ENCODE measurements around the gene ACADM.
A peak's percentile ranks its signal among the peaks of the same experiment; 100 is the strongest.
"Not testable (repeated sequence)": the region's sequence is repeated elsewhere in the genome, so short reads cannot be mapped to it uniquely, and the experiment has no call there.

The ACADM gene

DNA sequence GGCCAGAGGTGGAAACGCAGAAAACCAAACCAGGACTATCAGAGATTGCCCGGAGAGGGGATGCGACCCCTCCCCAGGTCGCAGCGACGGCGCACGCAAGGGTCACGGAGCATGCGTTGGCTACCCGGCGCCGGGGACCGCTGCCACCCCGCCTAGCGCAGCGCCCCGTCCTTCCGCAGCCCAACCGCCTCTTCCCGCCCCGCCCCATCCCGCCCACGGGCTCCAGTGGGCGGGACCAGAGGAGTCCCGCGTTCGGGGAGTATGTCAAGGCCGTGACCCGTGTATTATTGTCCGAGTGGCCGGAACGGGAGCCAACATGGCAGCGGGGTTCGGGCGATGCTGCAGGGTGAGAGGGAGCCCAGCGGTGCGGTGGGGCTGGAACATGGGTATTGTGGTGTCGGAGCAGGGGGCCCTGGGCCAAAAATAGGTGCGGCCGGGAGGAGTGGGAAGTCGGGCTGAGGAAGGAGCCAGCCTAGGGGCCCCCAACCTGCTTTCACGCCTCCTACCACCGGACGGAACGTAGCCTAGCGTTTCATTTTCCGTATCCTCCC lies at the start of gene ACADM:
Gene ACADM, plus strand, starts transcription at position 238 of the 551 bp plus-strand sequence. Its CDS starts 79 bp downstream, at position 317.
- peak; percentile 49 to 94 (median 87) for DNase-seq

DNA sequence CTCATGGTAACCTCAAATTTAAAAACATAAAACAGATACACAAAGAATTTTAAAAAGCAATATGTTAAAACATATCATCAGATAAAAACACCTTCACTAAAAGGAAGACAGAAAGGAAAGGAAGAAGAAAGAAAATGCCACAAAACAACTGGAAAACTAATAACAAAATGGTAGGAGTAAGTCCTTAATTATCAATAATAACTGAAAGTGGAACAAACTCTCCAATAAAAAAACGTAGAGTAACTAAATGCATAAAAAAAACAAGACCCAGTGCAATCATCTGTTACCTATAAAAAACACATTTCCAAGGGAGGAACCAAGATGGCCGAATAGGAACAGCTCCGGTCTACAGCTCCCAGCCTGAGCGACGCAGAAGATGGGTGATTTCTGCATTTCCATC lies 47.1 kb upstream of the ACADM start:
- DNase-seq: no peak

DNA sequence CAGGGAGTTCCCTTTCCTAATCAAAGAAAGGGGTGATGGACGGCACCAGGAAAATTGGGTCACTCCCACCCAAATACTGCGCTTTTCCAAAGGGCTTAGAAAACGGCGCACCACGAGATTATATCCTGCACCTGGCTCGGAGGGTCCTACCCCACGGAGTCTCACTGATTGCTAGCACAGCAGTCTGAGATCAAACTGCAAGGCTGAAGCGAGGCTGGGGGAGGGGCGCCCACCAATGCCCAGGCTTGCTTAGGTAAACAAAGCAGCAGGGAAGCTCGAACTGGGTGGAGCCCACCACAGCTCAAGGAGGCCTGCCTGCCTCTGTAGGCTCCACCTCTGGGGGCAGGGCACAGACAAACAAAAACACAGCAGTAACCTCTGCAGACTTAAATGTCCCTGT lies 46.5 kb upstream of the ACADM start:
- not testable (repeated sequence) for DNase-seq

DNA sequence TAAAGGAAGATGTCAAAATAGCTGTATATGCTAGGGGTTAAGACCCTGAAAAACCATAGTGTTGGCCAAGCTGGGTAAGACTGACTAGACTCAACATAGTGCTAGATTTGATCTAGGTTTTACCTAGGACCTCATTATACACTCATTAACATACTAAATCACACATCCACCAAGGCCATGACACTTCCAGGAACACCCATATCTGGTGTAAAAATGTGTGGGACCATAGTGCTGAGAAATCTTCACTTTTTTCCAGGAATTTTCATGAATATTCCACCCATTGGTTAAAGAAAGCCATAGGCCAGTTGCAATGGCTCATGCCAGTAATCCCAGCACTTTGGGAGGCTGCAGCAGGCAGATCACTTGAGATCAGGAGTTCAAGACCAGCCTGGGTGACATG lies 34.0 kb upstream of the ACADM start:
- DNase-seq: no peak

DNA sequence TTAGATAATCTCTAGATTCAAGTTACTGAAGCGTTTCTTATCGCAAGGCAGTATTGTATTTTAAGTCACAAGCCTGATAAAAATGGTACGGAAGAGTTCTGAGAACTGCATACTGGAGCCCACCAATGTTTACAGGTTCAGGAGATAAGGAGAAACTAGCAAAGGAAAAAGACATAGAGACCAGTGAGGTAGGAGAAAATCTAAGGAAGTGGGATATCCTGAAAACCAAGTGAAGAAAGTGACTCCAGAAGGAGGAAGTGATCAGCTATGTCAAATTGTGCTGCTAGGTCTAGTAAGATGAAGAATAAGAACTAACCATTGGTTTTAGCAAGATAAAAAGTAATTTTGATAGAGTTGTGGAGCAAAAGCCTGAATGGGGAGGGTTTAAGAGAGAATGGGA lies 31.0 kb upstream of the ACADM start:
- DNase-seq: no peak

DNA sequence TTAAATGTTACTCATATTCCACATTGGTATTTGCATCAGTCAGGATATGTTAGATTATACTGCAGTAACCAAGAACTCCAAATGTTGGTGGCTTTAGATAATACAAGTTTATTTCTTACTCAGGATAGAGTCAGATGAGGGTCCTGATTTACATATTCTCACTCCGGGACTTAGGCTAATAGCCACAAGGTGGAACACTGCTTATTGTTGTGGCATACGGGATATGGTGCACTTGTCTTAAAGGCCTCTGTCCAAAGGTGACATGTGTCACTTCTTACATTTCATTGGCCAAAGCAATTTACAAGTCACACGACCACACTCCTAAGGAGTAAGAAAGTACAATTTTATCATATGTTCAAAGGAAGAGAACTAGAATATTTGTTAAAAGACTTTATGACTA lies 28.5 kb upstream of the ACADM start:
- DNase-seq: no peak

DNA sequence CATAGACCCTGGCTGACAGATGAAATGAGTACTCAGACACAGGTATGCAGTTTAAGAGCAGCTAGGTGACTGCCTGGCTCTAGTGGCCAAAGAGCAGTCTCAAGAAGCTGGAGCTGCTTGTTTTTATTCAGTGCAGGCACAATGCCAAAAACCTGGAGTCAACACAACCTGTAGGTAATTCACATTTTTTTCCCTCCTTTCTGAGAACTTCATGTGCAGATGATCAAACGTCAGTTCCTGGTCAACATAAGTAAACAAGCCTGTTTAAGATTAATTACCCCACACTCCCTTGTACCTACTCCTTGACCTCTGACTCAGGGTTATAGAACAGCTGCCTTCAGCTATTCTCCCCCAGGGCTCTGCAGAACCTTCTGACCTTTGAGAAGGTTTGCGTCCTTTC lies 17.3 kb upstream of the ACADM start:
- no peak for DNase-seq

DNA sequence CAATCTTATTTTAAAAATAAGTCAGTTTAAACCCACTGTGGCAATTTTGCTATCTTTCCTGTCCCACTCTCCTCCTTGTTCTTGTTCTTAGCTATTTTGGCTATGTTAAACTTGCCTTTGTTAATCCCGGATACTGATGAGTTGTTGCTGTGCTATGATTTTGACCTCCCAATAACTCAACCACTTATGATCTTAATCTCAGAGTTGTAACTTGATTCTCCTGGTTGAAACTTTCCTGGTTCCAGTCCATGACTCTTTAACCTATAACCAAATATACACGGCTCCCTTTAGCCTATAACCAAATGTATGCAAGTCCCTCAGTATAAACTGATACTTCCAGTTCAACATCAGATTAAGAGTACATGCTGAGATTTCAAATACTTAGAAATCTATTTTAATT lies 15.6 kb upstream of the ACADM start:
- no peak for DNase-seq

DNA sequence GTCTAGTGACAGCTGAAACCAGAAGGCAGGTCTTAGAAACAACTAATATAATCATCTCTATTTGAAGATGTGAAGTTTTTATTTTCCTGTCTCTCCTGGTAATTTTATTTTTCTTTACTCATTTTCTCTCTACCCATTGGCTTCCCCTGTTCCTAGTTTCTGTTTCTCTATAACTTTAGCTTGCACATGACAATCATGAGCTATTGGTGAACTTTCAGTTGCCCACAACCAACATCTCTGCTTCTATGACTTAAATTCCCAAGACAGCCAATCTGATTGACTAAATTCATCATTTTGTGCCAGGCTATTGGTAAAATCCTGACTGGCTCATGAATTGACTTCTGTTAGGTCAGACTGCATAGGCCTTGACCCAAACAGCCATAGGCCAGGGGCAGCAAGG lies 13.7 kb upstream of the ACADM start:
- DNase-seq: no peak

DNA sequence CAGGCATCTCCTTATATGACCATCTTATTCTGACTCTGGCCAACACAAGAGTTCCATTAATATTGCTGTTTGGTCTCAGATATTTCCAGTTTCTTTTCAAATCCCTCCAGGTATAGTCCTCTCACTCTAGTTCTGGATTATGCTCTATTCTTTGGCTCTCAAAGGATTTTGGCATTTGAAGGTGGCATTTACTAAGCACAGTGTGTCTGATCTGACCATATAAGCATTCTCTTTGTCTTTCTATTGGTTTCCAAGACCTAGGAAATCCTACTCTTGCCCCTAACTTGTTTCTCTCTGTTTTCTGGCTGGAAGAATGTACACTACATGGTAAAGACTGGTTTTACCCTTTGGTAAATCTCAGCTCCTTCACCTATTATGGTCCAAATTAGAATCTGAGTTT lies 12.7 kb upstream of the ACADM start:
- no peak for DNase-seq

DNA sequence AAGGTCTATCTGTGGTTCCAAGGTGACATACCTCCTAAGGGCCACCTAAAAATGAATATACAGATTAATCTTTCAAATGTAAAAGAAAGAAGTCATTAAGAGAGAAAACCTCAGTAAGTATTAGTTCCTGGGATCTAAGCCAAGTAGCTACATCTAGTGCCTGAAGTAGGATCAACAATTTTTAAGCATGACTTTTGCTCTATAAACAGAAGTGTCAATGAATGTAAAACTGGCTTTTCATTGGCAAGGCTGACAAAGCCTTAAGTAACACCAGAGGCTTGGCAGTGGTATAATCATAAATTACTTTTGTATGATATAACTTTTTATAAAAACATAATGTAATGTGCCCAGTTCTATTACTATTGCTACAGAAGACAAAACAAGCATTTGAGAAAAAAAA lies 12.2 kb upstream of the ACADM start:
- no peak for DNase-seq

DNA sequence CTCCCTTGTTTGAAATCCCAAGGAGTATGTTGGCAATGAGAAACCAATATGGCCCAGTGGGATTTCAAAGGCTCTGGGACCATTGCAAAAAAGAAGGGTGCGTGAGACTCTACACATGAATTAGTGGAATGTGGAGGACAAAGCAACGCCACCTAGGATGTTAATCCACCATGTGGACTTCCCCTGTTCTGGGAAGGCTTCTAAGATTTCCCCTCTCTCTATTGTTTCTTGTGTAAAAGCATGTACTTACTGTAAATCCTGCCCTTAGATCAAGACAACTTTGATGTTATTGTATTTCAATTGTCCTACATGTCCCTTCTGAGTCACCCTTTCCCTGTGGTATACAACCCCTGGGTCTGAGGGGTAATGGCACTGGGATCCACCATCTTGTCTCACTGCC lies 4.7 kb upstream of the ACADM start:
- no peak for DNase-seq

DNA sequence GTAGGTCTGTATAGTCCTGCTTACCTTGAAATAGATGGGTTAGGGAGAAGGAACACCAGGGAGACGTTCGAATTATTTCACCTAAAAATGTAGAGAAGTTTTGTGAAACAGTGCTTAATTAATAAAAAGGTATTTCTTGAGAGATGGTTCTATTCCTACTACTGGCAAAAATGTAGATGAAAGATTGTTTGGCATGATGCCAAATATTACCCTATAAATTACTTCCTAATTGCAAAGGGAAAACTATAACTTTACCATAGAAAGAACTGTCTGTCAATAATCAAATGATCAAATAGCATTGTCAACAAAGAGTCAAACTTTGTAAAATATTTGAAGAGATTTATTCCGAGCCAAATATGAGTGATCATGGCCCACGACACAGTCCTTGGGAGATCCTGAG lies 4.2 kb upstream of the ACADM start:
- no peak for DNase-seq

DNA sequence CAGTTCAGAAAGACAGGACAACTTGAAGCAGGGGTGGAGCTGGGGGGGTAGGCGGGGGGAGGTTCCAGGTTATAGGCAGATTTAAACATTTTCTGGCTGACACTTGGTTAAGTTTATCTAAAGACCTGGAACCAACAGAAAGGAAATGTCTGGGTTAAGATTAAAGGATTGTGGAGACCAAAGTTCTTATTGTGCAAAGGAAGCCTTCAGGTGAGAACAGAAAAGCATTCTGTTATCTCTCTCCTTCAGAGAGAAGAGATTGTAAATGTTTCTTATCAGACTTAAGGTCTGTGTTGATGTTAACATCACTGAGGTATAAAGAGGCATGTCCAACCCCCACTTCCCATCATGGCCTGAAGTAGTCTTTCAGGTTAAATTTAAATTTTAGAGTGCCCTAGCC lies 3.7 kb upstream of the ACADM start:
- DNase-seq: no peak

DNA sequence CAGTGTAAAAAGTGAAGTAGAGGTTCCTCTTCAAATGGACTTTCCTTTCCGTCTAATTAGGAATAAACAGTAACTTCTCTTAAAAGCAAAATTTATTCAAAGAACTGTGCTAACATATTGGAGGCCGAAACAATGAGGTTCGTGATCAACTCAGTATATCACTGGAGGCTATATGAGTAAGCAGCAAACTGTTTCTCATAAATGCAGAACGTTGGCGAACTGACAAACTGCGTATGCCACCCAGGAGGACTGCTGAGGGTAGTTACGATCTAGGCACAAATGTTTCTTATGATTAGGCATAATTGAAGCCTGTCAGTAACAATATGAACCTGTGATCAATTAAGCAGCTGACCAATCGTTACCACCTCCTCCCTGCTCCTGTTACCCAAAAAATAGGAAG lies 2.3 kb upstream of the ACADM start:
- DNase-seq: not testable (repeated sequence)

DNA sequence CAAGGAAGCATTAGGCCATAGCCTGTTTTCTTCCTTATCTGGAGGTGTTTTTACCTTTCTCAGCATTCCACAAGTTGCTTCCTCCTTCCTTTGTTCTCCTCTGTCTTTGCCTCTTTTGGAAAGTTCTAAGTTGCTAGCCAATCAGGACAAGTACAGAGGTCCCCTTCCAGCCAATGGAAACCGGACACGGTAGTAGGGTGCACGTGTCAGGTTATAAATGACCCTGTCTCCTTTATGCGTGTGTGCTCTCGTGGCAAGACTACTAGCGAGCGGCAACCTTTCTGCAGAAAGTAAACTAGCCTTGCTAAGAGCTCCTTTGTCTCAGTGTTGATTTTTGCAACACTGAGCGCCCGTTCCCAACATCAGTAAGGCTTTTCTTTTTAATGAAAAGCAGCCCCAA lies 1.5 kb upstream of the ACADM start:
- DNase-seq: no peak

DNA sequence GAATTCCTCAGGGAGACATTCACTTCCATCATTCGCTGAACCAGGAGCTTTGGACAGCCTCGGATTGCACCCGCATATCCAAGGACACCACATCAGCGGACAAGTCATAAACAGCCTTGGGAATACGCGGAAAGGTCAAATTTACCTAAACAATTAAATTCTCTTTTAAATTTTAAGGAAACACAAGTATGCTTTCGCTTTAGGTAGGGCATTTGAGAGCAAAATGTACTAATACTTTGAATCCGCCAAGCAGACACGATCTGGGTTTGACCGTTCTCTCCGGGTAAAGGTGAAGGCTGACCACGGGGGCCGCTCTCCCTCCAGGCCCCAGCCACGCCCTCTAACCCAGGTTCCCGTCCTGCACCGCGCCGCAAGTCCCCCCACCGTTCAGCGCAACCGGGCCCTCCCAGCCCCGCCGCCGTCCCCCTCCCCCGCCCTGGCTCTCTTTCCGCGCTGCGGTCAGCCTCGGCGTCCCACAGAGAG lies 479 bp upstream of the ACADM start:
- peak in 49 of 58 donors; percentile 54 to 94 (median 85) for DNase-seq

DNA sequence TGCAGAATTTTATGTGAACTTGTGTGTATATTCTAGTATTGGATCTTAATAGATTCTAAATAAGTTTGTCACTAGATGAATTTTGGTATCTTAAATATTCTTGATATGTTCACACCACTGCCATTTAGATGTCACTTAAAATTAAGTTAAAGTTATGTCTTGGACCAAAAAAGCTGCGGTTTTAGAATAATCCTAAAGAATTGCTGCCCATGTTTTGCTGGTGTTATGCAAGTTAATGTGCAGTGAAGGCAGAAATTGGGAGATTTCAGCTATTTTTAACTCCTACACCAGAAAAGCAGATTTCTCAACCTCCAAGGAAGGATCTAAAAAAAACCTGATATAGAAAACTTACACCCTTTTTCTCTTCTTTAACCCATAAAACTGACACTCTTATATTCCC lies 757 bp downstream of the ACADM start:
- no peak for DNase-seq

DNA sequence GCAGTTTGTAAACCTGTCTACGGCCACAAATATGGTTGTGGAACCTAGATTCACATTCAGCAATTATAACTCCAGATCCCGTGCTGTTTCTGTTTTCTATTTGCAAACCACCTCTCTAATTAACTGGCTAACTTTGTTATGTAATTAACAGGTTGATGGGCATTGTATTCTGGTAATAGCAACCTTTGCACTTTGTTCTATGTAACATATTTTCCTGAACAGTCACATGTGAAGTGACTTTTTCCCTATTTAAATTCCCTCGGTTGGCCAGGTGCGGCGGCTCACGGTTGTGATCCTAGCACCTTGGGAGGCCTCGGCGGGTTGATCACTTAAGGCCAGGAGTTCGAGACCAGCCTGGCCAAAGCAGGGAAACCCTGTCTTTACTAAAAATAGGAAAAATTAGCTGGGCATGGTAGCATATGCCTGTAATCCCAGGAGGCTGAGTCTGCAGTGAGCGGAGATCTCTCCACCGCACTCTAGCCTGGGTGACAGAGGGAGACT lies 1.4 kb downstream of the ACADM start:
- no peak for DNase-seq

DNA sequence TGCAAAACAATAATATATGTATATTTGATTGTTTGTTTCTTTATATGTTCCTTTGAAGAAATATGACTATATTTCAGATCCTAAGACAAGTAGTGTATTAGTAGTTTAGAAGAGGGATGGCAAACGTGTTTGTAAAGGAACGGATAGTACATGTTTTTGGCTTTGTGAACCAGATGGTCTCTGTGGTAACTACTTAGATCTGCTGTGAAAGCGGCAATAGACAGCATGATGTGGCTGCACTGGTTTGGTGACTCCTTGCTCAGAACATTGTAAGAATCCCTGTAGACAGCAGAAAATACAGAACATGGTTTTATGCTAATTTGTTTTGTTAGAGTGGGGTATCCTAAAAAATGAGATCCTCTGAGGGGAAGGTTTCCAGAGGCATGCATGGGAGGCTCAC lies 3.1 kb downstream of the ACADM start:
- DNase-seq: peak in 1 of 58 donors; percentile 13

DNA sequence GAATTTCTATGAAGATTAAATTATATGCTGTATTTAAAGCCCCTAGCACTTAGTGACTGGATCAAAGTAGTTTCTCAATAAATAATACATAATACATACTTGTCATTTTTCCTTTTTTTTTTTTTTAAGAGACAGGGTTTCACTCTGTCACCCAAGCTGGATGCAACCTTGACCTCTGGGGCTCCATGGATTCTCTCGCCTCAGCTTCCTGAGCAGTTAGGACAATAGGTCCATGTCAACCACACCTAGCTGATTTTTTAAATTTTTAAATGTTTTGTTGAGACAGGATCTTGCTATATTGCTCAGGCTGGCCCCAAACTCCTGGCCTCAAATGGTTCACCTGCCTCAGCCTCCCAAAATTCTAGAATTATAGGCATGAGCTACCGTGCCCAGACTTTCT lies 5.9 kb downstream of the ACADM start:
- no peak for DNase-seq

DNA sequence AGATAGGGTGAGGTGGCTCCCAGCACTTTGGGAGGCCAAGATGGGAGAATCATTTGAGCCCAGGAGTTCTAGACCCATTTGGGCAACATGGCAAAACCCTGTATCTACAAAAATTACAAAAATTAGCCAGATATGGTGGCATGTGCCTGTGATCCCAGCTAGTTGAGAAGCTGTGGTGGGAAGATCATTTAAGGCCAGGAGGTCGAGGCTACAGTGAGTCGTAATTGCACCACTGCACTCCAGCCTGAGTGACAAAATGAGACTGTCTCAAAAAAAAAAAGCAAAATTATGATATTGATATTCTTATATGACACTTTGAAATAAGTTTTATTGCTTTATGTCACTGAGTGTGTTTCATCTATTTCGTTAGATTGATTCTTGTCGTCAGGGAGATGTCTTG lies 7.4 kb downstream of the ACADM start:
- no peak for DNase-seq

DNA sequence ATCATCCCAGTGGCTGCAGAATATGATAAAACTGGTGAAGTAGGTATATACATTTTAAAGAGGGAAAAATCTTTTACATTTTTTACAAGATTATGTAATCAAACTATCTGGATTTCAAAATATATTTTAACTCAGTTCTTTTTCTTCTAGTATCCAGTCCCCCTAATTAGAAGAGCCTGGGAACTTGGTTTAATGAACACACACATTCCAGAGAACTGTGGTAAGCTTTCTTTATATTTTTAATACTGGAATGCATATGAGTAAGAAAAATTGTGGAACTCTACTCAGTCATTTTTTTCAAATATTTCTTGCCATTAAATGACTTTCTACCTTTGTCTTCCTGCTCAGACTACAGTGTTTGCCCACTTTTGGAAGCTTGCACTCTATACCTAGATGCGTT lies 8.2 kb downstream of the ACADM start:
- no peak for DNase-seq

DNA sequence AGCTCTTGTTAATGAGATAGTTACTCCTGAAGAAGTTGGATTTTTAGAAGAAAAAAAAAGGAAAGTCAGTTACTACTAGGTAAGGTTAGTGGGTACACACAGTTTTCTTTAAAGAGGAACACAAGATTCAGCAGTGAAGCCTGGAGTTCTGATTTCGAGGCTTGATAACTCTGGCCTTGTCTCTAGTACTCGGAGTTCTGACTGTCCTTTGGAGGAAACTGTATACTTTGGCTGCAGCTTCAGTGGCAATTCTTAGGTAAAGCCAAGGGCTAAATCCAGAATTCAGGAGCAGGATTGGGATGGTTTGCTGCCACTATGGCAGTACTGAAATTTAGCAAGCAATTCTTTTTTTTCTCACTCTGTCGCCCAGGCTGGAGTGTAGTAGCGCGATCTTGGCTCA lies 9.2 kb downstream of the ACADM start:
- DNase-seq: no peak
